ENCODE data around the gene EFCAB11.

EFCAB11 gene

GRCh38 chr14:89750281-89750755, 204.2 kb downstream of the EFCAB11 start:
- TF ChIP-seq CTCF (conservative IDR thresholded peaks at IDR 0.05) (no peak), ZFX (IDR thresholded peaks at IDR 0.05) (no peak)
- no peak overlapping the region for H3K27ac ChIP-seq

GRCh38 chr14:89748004-89748403, 206.5 kb downstream of the EFCAB11 start:
- TF ChIP-seq ZFX (IDR thresholded peaks at IDR 0.05) = no peak
- no peak for TF ChIP-seq CTCF (conservative IDR thresholded peaks at IDR 0.05)
- H3K27ac ChIP-seq = no peak overlapping the region

- H3K27ac ChIP-seq = no peak overlapping the region
- no peak for TF ChIP-seq CTCF (conservative IDR thresholded peaks at IDR 0.05)
- no peak for TF ChIP-seq ZFX (IDR thresholded peaks at IDR 0.05)
These were observed 207.4 kb downstream of the EFCAB11 start for GRCh38 chr14:89747126-89747525.

- H3K27ac ChIP-seq = no peak overlapping the region
- TF ChIP-seq CTCF (conservative IDR thresholded peaks at IDR 0.05) = no peak
- TF ChIP-seq ZFX (IDR thresholded peaks at IDR 0.05) = no peak
These were observed 207.9 kb downstream of the EFCAB11 start for GRCh38 chr14:89746654-89747053.

- TF ChIP-seq CTCF (conservative IDR thresholded peaks at IDR 0.05) = no peak
- no peak for TF ChIP-seq ZFX (IDR thresholded peaks at IDR 0.05)
- H3K27ac ChIP-seq = no peak overlapping the region
These were observed 208.4 kb downstream of the EFCAB11 start for GRCh38 chr14:89746135-89746534.

Measured in C4-2B (cell line).